HG03045 (cell line): Measurements from ENCODE around the gene MGA.
A peak's percentile ranks its signal among the peaks of the same experiment; 100 is the strongest.

ENCODE experiments used
- ATAC-seq: cut with Tn5 transposase; IDR thresholded peaks from one replicate; pipeline ENCODE4 v1.9.1; 2021; ENCODE audit warnings: mild to moderate bottlenecking, moderate library complexity; ENCODE audit not compliant: unreplicated experiment

Gene MGA

GRCh38 chr15:41656188-41656587, 4.0 kb upstream of the MGA start:
- ATAC-seq, result no peak

DNA sequence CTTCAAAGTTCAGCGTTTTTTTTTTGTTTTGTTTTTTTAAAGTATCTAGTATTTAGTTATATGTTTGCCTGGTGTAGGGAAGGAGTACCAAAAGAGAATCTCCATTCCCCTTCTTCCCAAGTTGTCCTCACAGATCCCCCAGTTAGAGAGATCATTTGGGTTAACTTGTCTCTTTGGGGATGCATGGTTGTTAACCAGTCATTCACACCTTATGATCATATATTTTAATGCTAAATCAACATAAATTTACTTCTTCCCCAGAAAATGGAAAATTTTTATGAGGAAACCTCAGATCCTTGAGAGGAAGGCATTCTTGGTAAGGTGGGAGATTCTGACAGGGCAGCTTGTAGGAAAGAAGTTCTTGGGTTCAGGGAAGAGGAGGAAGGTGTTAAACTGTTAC, 1.5 kb upstream of the MGA start:
- no peak for ATAC-seq

GRCh38 chr15:41659190-41659589, 1.0 kb upstream of the MGA start:
- no peak for ATAC-seq

GRCh38 chr15:41659855-41660234, 360 bp upstream of the MGA start:
- ATAC-seq, result no peak

DNA sequence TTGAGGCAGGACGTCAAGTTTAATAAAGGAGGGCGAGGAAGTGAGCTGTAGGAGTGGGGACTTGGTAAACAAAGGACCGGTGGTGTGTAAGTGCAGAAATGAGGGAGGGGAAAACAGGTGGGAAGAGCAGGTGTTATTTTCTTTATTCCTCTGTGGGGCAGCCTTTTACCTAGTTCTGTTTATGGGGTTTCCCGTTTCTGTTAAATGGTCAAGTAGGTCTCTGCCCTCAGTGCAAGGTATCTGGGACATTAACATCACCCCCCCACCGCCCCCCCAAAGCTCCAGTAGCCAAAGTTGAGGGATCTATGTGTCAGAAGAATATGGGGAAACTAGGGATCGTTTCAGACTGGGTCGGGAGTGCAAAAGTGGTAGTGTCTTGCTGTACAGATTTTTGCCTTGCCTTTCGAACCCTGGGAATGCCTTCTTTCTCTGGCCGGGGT, 893 bp downstream of the MGA start:
- ATAC-seq, result no peak

DNA sequence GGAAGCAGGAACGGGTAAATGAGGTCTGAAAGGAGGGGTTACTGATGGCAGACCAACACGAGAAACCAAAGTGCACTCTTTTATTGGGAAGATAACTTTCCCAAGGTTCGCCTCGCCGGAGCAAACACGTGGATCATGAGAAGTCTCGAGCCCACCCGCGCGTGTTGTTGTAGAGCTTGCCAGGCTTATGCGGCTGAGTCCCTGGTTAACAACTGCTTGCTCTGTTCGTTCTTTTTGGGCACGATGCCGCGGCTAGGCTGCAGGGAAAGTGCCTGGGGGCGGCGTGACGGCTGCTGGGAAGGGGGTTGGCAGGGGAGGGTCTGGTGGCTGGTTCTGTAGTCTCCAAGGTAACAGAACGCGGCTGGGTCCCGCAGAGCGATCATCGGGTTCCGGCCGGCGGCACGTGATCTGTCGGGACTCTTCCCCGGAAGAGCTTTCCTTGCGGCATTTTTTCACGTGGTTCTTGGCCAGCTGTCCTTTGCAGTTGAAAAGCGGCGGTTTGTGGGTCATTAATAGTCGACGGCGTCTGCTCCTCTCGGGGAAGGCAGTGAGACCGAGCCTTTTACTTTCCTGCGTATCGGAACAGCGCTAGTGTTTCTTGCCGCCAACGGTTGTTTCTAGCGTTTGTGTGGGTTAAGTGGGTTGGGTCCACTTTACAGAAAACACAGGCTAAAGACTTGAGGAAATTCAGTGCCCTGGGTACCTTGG, 1.5 kb downstream of the MGA start:
- ATAC-seq, result no peak

DNA sequence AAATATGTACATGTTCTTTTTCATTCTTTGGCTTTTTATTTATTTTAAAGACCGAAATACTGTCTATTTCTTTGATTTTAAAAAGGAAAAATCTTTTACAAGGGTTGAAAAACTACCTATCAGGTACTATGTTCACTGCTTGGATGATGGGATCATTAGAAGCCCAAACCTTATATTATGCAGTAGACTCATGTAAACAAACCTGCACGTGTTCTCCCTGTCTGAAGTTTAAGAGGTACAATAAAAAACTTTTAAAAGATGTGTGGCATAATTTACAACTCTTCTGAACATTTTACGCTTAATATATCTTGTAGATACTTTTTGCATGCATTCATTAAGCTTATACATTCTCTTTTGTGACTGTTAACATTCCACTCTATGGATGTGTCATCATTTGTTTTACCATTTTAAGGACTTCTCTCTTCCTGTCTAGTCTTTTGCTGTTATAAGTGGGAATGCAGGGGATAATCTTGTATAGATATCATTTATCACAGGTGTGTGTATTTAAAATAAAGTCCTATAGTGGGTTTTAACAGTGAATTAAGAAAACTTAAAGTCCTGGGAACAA, 6.2 kb downstream of the MGA start:
- ATAC-seq, result no peak

DNA sequence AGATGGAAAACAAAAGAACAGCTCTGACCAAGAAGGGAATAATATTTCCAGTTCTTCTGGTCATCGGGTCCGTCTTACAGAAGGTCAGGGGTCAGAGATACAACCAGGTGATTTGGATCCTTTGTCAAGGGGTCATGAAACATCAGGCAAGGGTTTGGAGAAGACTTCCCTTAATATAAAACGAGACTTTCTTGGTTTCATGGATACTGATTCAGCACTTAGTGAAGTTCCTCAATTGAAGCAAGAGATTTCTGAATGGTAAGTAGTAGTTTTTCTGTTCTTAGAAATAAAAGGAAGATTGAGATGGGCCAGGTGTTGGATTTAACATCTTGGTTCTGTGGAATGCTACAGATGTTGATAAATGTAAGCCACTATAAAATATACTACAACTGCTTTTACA, 9.5 kb downstream of the MGA start:
- ATAC-seq, result no peak

DNA sequence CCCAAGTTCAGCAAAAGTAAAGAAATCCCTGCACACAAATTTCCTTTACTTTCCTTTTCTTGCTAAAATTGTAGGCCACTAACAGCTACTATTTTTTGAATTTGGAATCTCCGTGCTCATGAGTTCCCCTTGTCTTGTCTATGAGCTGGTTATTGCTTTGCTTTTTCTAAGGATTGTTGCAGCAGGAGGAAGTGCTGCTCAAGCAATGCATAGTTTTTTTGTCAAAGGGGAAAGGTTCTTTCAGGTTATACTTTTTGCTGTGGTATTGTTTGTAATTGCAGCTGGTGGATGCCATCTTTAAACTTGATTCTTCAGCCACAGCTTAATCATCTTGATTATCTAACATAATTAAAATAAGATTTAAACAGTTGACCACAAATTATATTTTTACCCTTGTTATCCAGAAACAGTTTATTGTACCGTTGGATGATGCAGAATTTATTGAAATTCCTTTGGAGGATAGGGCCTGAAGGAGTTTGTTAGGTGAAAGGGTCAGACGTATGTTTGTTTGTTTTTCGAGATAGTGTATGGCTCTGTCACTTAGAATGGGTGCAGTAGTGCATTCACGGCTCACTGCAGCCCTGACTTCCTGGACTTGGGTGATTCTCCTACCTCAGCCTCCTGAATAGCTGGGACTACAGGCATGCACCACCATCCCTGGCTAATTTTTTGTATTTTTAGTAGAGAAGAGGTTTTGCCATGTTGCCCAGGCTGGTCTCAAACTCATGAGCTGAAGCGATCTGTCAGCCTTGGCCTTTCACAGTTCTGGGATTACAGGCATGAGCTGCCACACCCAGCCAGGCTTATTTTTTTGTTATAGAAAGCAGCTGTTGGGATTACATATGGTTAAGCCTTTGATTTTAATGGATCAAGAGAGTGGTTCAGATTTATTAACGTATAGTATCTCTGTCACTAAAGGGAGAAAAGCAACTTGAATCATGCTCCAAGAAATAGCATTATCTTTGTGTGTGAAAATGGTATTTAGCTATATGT, 11.7 kb downstream of the MGA start:
- no peak for ATAC-seq

- ATAC-seq, result no peak
These were observed 15.1 kb downstream of the MGA start for GRCh38 chr15:41675337-41675736.

DNA sequence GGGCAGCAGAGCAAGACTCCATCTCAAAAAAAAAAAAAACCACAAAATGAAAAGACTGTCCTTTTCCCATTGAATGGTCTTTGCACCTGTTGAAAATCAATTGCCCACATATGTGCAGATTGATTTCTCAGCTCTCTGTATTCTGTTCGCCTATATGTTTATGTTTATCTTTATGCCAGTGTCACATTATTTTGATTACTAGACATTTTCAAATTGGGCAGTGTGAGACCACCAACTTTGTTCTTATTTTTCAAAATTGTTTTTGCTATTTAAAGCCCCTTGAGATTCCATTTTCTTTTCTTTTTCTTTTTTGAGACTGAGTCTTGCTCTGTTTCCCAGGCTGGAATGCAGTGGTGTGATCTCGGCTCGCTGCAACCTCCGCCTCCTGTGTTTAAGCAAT, 18.5 kb downstream of the MGA start:
- no peak for ATAC-seq

- no peak for ATAC-seq
These were observed 23.8 kb downstream of the MGA start for GRCh38 chr15:41683955-41684354.

GRCh38 chr15:41688671-41689070, 28.5 kb downstream of the MGA start:
- no peak for ATAC-seq

GRCh38 chr15:41689083-41689482, 28.9 kb downstream of the MGA start:
- no peak for ATAC-seq

- no peak for ATAC-seq
These were observed 29.6 kb downstream of the MGA start for GRCh38 chr15:41689834-41690233.

- ATAC-seq, result no peak
These were observed 30.4 kb downstream of the MGA start for GRCh38 chr15:41690636-41691035.

GRCh38 chr15:41691471-41691870, 31.3 kb downstream of the MGA start:
- ATAC-seq, result no peak

DNA sequence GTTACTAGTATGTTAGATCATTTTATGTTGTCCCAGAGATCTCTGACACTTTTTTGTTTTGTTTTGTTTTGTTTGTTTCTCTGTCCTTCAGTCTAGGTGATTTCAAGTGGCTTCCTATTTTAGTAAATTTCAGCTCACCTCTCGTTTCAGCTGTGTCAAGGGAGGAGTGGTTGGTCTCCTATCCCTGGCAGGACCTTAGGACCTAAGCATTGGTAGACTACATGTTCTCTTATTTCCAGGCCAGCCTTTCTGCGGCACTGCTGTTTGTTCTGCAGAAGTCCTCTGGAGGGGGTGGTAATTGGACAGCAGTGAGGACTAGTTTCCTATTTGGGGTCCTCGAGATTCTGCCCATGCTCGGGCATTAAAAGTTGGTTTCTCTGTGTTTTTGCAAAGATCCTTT, 31.8 kb downstream of the MGA start:
- no peak for ATAC-seq

DNA sequence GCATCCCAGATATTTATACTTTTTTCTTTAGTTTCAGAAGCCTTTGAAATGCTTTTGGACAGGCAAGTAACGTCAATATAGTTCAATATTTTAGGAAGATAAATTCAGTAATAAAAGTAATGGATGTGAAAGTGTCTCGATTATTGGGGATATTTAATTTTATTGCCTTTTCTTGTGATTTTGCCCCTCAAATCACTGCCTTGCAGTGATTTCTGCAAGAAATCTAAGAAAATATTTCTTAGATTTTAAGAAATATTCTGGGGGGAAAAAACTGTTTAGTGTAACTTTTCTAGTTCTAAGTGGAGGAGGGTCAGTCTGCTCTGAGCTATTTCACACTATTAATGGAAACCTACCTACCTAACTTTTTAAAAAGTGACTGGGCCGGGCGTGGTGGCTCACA, 33.6 kb downstream of the MGA start:
- no peak for ATAC-seq

DNA sequence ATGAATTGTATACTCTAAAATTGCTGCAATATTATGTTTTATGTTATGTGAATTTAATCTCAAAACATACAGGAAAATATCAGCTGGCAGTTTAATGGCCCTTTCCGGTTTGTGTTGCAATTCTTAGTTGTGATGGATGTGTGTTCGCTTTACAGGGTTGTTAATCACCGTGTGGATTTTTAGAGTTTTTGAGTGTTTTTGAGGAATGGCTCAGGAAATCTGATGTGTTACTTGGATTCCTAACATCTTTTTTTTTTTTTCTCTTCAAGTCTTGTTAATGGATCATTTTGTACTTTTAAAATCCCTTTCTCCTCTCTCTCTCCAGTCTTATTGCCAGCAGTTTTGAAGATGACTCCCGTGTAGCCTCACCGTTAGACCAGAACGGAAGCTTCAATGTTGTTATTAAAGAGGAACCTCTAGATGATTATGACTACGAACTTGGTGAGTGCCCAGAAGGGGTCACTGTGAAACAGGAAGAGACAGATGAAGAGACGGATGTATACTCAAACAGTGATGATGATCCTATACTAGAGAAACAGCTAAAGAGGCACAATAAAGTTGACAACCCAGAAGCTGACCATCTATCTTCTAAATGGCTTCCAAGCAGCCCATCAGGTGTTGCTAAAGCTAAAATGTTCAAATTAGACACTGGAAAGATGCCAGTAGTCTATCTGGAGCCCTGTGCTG, 35.7 kb downstream of the MGA start:
- ATAC-seq, result peak; percentile 64

- ATAC-seq, result no peak
These were observed 38.6 kb downstream of the MGA start for GRCh38 chr15:41698779-41699178.
